ENCODE data around the gene RHOBTB3. TPM values are rescaled to one million over a fixed set of nuclear protein-coding genes. Genes with fewer than 3 reads are reported as not detected.
A peak's percentile ranks its signal among the peaks of the same experiment; 100 is the strongest.

The RHOBTB3 gene
- total RNA-seq, 1 experiment from 2014 or later, result 175 TPM

DNA sequence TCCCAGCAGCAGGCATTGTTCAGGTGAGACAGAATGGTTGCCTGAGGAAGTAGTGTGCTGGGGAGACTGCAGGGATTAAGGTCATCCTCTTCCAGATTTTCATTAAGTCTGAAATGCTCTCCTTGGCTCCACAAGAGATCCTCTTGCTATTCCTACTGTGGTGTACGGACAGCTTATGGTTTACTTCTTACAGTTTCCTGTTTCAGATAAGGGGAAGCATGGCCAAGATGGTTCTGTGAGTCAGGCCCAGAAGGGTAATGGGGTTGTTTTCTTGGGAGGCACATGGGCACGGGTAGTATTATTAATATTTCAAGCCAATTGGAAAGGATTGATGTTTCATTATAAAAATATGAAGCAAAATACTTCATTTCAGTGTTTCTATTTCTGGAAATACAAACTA is 48.5 kb downstream of the RHOBTB3 start:
- Histone ChIP-seq H3K9me3 (replicated peaks) (no peaks in the 10 kb centered on the region), H3K27ac (no peak overlapping the region), H3K4me3 (no peak overlapping the region), H3K36me3 (peaks cover 33% of the 10 kb centered on the region), H3K27me3 (replicated peaks) (no peaks in the 10 kb centered on the region), H3K4me1 (replicated peaks) (no peaks in the 10 kb centered on the region)
- no peak for DNase-seq (ENCODE audit: low read depth in 1 of 2, low spot score in 2 of 2)

DNA sequence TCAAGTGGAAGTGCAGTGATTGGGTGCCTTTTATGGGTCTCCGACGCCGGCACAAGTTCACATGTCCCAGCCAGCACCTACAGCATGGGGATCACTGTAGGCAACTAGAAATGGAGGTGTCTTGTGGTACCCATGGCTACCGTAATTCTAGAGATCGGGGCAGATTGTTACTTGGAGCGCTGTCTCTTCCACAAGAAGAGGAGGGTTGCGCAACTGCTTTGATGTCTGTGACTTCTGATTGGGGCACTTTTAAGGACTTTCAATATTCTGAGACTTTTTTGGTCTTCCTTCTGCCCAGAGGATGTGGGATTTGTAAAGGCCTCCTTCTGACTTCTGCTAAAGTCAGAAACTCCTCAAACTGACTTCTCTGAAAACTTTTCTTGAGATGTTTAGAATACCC is 49.5 kb downstream of the RHOBTB3 start:
- Histone ChIP-seq H3K9me3 (replicated peaks) (no peaks in the 10 kb centered on the region), H3K27ac (no peak overlapping the region), H3K4me1 (replicated peaks) (no peaks in the 10 kb centered on the region), H3K27me3 (replicated peaks) (no peaks in the 10 kb centered on the region), H3K4me3 (no peak overlapping the region), H3K36me3 (peaks cover 40% of the 10 kb centered on the region)
- DNase-seq (ENCODE audit: low read depth in 1 of 2, low spot score in 2 of 2), result no peak

DNA sequence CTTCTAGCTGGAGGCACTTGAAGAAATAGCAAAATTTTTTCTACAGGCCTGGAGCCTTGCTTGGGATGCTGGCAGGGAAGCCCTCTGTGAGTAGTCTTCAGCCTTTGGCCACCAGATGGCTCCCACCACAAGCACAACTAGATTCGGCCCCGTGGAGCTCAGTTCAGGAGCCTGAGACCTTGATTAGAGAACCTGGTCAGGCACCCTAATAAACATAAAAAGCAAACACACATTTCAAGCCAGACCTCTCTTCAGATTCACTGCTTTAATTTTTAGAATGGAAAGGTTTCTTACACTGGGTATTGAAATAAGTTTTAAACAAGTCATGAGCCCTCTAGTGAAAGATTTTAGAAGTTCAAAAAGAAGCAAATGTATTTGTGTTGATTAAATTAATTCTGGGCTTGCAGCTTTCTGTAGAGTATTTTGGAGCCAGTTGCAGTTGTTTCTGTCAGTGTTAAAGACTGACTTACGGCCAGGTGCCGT is 50.0 kb downstream of the RHOBTB3 start:
- DNase-seq (ENCODE audit: low read depth in 1 of 2, low spot score in 2 of 2), result peak; percentile 74 to 78
- Histone ChIP-seq H3K36me3 (peaks cover 45% of the 10 kb centered on the region), H3K27ac (no peak overlapping the region)

DNA sequence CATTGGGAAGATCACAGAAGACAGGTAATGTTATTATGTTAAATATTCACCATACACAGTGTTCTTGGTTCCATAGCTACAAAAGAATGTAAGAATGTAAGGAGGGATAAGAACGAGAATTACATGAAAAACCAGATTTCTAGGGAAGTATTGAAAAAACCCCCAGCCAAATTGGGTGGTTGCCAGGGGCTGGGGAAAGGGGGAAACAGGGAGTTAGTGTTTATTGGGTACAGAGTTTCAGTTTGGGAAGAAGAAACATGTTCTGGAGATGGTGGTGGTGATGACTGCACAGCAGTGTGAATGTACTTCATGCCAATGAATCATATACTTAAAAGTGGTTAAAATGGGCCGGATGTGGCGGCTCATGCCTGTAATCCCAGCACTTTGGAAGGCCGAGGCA is 51.0 kb downstream of the RHOBTB3 start:
- Histone ChIP-seq H3K9me3 (replicated peaks) (no peaks in the 10 kb centered on the region), H3K4me3 (no peak overlapping the region), H3K27ac (no peak overlapping the region), H3K36me3 (peaks cover 53% of the 10 kb centered on the region), H3K4me1 (replicated peaks) (no peaks in the 10 kb centered on the region), H3K27me3 (replicated peaks) (no peaks in the 10 kb centered on the region)
- no peak for DNase-seq (ENCODE audit: low read depth in 1 of 2, low spot score in 2 of 2)

More for the DNA sequence above, 50.0 kb downstream of the RHOBTB3 start:
- no peaks in the 10 kb centered on the region for H3K9me3 ChIP-seq (replicated peaks)
- H3K4me1 ChIP-seq (replicated peaks), result no peaks in the 10 kb centered on the region
- H3K27me3 ChIP-seq (replicated peaks), result no peaks in the 10 kb centered on the region
- no peak overlapping the region for H3K4me3 ChIP-seq

DNA sequence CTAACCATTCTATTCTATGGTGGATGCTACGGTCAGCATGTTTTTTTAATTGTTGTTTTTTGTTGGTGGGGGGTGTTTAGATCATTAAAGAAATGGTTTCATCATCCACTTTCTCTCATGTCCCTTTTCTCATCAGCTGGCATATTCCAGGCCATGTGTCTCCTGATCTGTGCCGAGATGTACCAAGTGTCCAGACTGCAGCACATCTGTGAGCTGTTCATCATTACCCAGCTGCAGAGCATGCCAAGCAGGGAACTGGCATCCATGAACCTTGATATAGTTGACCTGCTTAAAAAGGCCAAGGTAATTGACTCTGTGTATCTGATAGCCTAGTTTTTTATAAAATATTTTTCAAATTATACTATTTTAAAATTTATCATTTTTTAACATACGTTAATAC is 52.5 kb downstream of the RHOBTB3 start:
- Histone ChIP-seq H3K36me3 (peaks cover 68% of the 10 kb centered on the region), H3K27me3 (replicated peaks) (no peaks in the 10 kb centered on the region), H3K4me1 (replicated peaks) (no peaks in the 10 kb centered on the region), H3K27ac (no peak overlapping the region), H3K4me3 (no peak overlapping the region), H3K9me3 (replicated peaks) (no peaks in the 10 kb centered on the region)
- no peak for DNase-seq (ENCODE audit: low read depth in 1 of 2, low spot score in 2 of 2)

DNA sequence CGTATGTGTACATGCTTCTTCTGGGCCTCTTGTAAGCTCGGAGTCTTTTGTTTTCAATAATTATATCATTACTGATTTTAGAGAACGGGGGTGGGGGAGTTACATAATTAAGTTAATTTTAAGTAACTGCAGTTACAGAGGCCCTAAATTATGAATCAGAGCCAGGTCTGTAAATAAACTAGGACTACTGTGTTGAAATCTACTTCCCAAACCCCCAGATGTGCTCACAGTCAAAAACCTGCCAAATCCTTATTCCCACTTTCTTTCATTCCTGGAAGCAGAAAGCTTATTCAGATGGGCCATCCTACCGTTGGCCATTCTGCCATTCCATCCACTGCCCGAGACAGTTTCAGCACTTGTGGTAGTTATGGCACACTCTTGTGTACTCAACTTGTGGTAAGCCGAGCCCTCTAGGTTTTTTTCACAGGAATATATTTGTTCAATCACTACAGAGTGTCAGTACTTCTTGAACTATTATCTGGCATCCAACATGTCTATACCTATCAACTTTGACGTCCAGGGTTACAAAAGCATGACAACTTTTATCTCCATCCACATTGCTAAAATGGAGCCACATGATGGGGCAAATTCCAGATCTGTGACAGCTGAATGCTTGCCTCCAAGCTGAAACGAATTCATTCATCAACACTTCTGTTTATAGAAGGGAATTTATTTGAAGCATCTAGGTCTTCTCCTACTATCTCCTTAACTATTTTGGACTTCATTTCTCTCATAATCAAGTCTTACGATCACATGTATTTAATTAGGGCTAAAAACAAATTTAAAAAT is 53.6 kb downstream of the RHOBTB3 start:
- Histone ChIP-seq H3K9me3 (replicated peaks) (no peaks in the 10 kb centered on the region), H3K27me3 (replicated peaks) (no peaks in the 10 kb centered on the region), H3K4me1 (replicated peaks) (no peaks in the 10 kb centered on the region), H3K27ac (no peak overlapping the region), H3K4me3 (no peak overlapping the region), H3K36me3 (peaks cover 75% of the 10 kb centered on the region)
- no peak for DNase-seq (ENCODE audit: low read depth in 1 of 2, low spot score in 2 of 2)

DNA sequence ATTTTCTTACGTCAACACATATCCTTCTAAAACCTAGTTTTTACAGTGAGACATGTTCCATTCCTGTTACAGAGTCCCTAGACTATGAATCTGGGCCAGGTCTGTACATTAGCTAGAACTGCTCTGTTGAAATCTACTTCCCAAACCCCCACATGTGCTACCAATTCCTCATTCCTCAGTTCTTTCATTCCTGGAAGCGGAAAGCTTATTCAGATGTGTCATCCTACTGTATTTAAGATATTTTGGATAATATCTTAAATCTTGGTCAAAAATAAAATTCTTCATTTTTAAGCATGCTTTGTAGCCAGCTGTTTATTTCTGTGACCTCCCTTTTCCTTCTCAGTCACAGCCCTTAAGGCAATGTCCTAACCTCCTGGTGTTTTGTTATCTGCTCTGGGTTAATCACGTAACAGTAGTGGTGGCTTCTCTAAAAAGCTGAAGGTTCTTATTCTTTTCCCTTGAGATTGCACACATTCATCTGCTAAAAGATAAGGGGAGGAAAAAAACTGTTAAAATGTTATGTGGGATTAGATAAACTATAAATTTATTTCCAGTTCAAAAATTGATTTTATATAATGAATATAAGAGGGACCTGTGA is 55.8 kb downstream of the RHOBTB3 start:
- DNase-seq (ENCODE audit: low read depth in 1 of 2, low spot score in 2 of 2), result no peak
- Histone ChIP-seq H3K4me3 (no peak overlapping the region), H3K9me3 (replicated peaks) (no peaks in the 10 kb centered on the region), H3K27ac (no peak overlapping the region), H3K36me3 (peaks cover 78% of the 10 kb centered on the region), H3K4me1 (replicated peaks) (peaks cover 8% of the 10 kb centered on the region), H3K27me3 (replicated peaks) (no peaks in the 10 kb centered on the region)

DNA sequence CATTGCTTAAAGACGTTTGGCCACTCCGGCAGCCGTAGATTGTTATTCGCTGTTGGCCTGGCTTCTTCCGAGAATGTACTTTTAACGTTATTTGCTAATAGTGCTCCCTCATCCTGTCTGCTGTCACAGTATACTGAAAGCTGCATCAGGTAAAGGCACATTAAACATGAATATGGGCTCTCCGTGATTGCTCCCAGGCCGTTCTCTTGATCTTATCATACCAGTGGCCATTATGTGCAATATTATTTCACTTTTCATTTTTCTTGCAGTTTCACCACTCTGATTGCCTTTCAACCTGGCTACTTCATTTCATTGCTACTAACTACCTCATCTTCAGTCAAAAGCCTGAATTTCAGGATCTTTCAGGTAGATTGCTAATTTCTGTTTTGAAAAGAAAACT is 57.4 kb downstream of the RHOBTB3 start:
- Histone ChIP-seq H3K4me1 (replicated peaks) (peaks cover 17% of the 10 kb centered on the region), H3K27me3 (replicated peaks) (no peaks in the 10 kb centered on the region), H3K27ac (no peak overlapping the region), H3K4me3 (no peak overlapping the region), H3K36me3 (peaks cover 80% of the 10 kb centered on the region), H3K9me3 (replicated peaks) (no peaks in the 10 kb centered on the region)
- no peak for DNase-seq (ENCODE audit: low read depth in 1 of 2, low spot score in 2 of 2)

DNA sequence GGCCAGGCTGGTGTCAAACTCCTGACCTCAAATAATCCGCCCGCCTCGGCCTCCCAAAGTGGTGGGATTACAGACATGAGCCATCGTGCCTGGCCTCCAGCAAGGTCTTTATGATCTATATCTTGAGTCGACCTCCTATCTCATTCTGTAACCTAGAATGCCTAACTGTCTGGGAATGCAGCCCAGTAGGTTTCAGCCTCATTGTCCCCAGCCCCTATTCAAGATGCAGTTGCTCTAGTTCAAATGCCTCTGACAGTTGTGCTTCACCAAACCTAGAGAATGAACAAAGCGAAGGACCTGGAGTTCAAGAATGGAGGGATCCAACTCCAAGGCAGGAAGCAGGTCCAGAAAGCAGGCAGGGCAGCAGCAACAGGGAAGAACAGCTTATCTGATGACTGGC is 60.6 kb downstream of the RHOBTB3 start:
- DNase-seq (ENCODE audit: low read depth in 1 of 2, low spot score in 2 of 2), result no peak
- Histone ChIP-seq H3K36me3 (peaks cover 63% of the 10 kb centered on the region), H3K9me3 (replicated peaks) (no peaks in the 10 kb centered on the region), H3K4me3 (no peak overlapping the region), H3K27ac (peak overlapping the region; percentile 29), H3K4me1 (replicated peaks) (peaks cover 31% of the 10 kb centered on the region), H3K27me3 (replicated peaks) (no peaks in the 10 kb centered on the region)

DNA sequence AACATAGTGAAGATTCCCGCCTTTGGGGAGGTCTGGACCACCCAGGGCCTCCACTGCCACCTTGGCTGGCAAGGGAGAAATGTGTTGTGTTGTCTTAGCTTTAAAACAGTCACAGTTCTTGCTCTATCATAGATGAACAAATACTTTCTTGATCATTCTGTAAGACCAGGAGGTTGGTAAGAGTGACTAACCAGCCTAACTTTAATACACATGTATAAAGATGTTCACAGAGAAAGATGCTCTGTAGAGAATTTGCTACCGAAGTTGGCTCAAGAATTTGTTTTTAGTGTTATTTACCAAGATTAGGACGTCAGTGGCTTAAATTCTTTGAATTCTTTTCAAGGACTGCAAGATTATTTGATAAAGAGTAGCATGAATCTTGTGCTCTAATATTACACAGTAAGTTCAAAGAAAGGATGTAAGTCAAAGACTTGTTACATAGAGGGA is 63.0 kb downstream of the RHOBTB3 start:
- Histone ChIP-seq H3K36me3 (peaks cover 45% of the 10 kb centered on the region), H3K9me3 (replicated peaks) (no peaks in the 10 kb centered on the region), H3K27ac (peak overlapping the region; percentile 86), H3K27me3 (replicated peaks) (no peaks in the 10 kb centered on the region), H3K4me1 (replicated peaks) (peaks cover 35% of the 10 kb centered on the region), H3K4me3 (no peak overlapping the region)
- DNase-seq (ENCODE audit: low read depth in 1 of 2, low spot score in 2 of 2), result peak; percentile 78 to 87

DNA sequence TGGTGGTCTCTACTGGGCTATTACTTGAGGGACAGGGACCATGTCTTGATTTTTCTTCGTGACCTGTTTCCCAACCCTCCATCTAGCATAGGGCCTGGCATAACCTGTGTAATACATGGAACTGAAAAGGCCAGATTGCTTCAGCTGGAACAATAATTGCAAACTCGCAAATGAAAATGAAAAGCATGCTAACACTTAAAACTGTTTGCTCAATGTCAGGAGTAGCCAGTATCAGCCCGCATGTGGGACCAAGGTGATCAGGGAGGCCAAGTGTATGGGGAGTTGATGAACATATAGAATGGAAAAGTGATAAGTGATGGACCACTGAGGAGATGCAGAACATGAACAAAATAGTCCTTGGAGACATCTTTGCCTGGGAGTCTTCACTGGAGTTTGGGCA is 66.2 kb downstream of the RHOBTB3 start:
- H3K4me1 ChIP-seq (replicated peaks), result peaks cover 39% of the 10 kb centered on the region
- H3K27me3 ChIP-seq (replicated peaks), result no peaks in the 10 kb centered on the region
- DNase-seq (ENCODE audit: low read depth in 1 of 2, low spot score in 2 of 2), result no peak
- peaks cover 19% of the 10 kb centered on the region for H3K36me3 ChIP-seq
- no peak overlapping the region for H3K4me3 ChIP-seq
- no peak overlapping the region for H3K27ac ChIP-seq
- H3K9me3 ChIP-seq (replicated peaks), result no peaks in the 10 kb centered on the region

DNA sequence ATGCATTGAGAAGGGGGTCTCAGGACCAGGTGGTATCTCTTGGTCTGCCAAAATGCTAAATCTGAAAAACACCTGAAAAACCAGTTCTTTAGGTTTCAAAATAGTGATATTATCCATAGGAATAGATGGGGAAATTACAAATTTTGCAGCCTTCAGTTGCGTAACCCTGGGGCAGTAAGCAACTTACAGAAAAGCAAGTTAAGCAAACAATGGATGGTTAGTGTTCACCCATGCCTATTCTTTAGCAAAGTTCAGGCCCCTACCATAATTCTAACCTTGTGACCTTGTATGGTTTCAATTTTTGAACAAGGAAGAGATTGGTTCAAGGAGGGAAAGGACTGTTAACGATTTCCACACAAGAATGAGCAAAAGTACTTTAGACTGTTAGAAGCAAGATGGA is 66.9 kb downstream of the RHOBTB3 start:
- Histone ChIP-seq H3K36me3 (peaks cover 15% of the 10 kb centered on the region), H3K4me3 (no peak overlapping the region), H3K27me3 (replicated peaks) (no peaks in the 10 kb centered on the region), H3K9me3 (replicated peaks) (no peaks in the 10 kb centered on the region), H3K27ac (no peak overlapping the region), H3K4me1 (replicated peaks) (peaks cover 35% of the 10 kb centered on the region)
- DNase-seq (ENCODE audit: low read depth in 1 of 2, low spot score in 2 of 2), result no peak

DNA sequence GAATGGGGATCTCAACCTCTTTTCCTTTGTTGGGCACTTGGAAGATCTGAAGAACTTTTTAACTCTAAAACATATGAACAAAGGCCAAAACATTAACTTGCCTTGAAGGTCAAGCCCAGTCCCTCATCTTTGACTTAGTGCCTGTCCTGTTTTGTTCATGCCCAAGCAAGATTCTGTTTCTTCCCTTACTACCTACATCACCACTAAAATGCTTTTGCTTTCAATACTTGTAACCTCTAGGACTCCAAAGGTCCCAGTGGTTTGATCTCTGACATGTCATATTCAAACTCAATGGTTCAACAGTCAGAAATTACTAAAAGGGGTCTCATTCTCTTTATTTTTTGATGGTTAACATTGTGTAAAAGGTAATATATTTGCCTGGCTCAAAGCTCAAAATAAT is 67.4 kb downstream of the RHOBTB3 start:
- Histone ChIP-seq H3K27me3 (replicated peaks) (no peaks in the 10 kb centered on the region), H3K36me3 (peaks cover 14% of the 10 kb centered on the region), H3K27ac (no peak overlapping the region), H3K9me3 (replicated peaks) (no peaks in the 10 kb centered on the region), H3K4me1 (replicated peaks) (peaks cover 30% of the 10 kb centered on the region), H3K4me3 (no peak overlapping the region)
- DNase-seq (ENCODE audit: low read depth in 1 of 2, low spot score in 2 of 2), result no peak

DNA sequence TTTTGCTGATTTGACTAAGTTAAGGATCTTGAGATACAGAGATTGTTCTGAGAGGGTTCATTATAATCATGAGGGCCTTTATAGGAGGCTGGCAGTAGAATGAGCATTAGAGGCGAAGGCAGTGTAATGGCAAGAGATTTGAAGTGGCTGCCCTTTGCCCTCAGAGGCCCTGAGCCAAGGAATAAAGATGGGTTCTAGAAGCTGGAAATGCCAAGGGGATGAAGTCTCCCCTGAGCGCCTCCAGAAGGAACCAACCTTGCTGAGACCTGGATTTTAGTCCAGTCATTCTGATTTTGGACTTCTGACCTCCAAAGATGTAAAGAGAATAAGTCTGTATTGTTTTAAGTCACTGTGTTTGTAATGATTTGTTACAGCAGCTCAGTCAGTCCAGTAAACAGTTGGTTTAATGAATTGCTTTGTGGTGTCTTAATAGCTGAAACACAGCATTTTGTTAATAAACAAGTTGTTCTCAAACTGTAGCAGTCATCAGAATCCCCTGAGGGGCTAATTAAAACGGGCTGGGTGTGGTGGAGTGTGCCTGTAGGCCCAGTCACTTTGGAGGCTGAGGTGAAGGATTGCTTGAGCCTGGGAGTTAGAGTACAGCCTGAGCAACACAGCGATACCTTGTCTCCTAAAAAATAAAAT is 68.2 kb downstream of the RHOBTB3 start:
- Histone ChIP-seq H3K27ac (0 out of 2 replicates have a peak overlapping the region, but pooled peaks have one; percentile 2), H3K27me3 (replicated peaks) (no peaks in the 10 kb centered on the region), H3K36me3 (peaks cover 14% of the 10 kb centered on the region), H3K9me3 (replicated peaks) (no peaks in the 10 kb centered on the region), H3K4me3 (no peak overlapping the region), H3K4me1 (replicated peaks) (peaks cover 22% of the 10 kb centered on the region)
- DNase-seq (ENCODE audit: low read depth in 1 of 2, low spot score in 2 of 2), result no peak
